Measurements from ENCODE around the gene ALDH3B1. TPM values are rescaled to one million over a fixed set of nuclear protein-coding genes. Genes with fewer than 3 reads are reported as not detected.
A peak's percentile ranks its signal among the peaks of the same experiment; 100 is the strongest.

Gene ALDH3B1
- total and polyA plus RNA-seq, 3 donors from 2014 or later: 4.4 to 8.1 (median 5.3) TPM

GRCh38 chr11:68065841-68066240 is 55.7 kb downstream of the ALDH3B1 start:
- 84 to 96% methylated on average over 5 of the region's 5 CpGs for WGBS, 2 donors
- Histone ChIP-seq H3K36me3 (ENCODE audit: low read depth, missing control alignments) (no peaks in the 10 kb centered on the region), H3K27ac (no peak overlapping the region), H3K27me3 (no peaks in the 10 kb centered on the region), H3K9me3 (no peaks in the 10 kb centered on the region), H3K4me3 (no peak overlapping the region), H3K4me1 (no peaks in the 10 kb centered on the region)
- no peak for DNase-seq
- TF ChIP-seq, protein P1, sequence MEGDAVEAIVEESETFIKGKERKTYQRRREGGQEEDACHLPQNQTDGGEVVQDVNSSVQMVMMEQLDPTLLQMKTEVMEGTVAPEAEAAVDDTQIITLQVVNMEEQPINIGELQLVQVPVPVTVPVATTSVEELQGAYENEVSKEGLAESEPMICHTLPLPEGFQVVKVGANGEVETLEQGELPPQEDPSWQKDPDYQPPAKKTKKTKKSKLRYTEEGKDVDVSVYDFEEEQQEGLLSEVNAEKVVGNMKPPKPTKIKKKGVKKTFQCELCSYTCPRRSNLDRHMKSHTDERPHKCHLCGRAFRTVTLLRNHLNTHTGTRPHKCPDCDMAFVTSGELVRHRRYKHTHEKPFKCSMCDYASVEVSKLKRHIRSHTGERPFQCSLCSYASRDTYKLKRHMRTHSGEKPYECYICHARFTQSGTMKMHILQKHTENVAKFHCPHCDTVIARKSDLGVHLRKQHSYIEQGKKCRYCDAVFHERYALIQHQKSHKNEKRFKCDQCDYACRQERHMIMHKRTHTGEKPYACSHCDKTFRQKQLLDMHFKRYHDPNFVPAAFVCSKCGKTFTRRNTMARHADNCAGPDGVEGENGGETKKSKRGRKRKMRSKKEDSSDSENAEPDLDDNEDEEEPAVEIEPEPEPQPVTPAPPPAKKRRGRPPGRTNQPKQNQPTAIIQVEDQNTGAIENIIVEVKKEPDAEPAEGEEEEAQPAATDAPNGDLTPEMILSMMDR (IDR thresholded peaks at IDR 0.05): no peak
- TF ChIP-seq POLR2A (IDR thresholded peaks at IDR 0.05): no peak
- intact Hi-C loops (cut with DNase I; ENCODE audit: low total_unique reads): no loop called here

DNA sequence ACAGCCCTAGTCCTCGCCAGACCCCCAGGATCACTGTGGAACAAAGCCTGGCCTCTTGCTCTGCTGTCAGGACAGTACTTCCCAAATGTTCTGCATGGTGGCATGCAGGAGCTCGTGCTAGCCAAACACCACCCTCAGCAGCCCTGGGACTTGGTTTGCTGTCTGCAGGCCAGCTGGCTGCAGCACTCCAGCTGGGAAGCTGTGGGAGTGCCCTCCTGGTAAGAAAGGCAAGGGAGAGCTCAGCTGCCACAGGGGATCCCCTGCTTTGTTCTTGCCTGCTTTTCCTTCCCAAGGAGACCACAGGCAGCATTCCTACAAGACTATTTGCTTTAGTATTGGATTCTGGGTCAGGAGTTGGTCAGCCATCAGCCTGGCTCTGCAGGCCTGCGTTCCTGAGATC is 56.6 kb downstream of the ALDH3B1 start:
- DNase-seq: peak; percentile 8
- H3K27ac ChIP-seq: no peak overlapping the region
- TF ChIP-seq, protein P1 (IDR thresholded peaks at IDR 0.05): no peak
- TF ChIP-seq POLR2A (IDR thresholded peaks at IDR 0.05): no peak
- no peak overlapping the region for H3K4me3 ChIP-seq
- no peaks in the 10 kb centered on the region for H3K36me3 ChIP-seq (ENCODE audit: low read depth, missing control alignments)
- H3K27me3 ChIP-seq: no peaks in the 10 kb centered on the region
- H3K9me3 ChIP-seq: no peaks in the 10 kb centered on the region
- no peaks in the 10 kb centered on the region for H3K4me1 ChIP-seq
- 52 to 89% methylated on average over 2 to 3 of the region's 3 CpGs for WGBS, 2 donors
- intact Hi-C loops (cut with DNase I; ENCODE audit: low total_unique reads): no loop called here

DNA sequence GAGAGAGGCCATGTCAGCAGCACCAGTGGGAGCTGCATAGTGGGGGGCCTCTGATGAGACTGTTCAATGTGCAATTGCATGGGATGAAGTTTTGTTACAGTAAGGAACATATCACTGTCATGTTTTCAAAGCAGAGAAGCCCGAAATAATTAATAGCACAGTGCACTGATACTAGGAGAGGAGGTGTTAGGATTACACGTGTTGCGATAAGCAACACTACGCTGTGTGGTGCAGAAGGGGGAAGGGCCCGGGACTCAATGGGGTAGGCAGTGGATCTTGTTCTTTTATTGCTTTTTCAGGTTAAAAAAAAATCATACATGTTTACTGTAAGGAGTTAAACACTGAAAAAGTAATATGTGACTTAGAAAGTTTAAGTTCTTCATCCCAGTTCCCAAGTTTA is 57.9 kb downstream of the ALDH3B1 start:
- TF ChIP-seq, protein P1 (IDR thresholded peaks at IDR 0.05): no peak
- no peak for TF ChIP-seq POLR2A (IDR thresholded peaks at IDR 0.05)
- DNase-seq: no peak
- Histone ChIP-seq H3K27me3 (no peaks in the 10 kb centered on the region), H3K36me3 (ENCODE audit: low read depth, missing control alignments) (no peaks in the 10 kb centered on the region), H3K9me3 (no peaks in the 10 kb centered on the region), H3K27ac (no peak overlapping the region), H3K4me1 (no peaks in the 10 kb centered on the region), H3K4me3 (no peak overlapping the region)
- WGBS, 2 donors: 91 to 94% methylated on average over 5 of the region's 5 CpGs
- intact Hi-C loops (cut with DNase I; ENCODE audit: low total_unique reads): no loop called here

GRCh38 chr11:68071281-68072048 is 61.3 kb downstream of the ALDH3B1 start:
- H3K4me1 ChIP-seq: no peaks in the 10 kb centered on the region
- no peak overlapping the region for H3K27ac ChIP-seq
- WGBS, 2 donors: 85 to 96% methylated on average over 3 of the region's 3 CpGs
- TF ChIP-seq POLR2A (IDR thresholded peaks at IDR 0.05): no peak
- TF ChIP-seq, protein P1 (IDR thresholded peaks at IDR 0.05): no peak
- H3K36me3 ChIP-seq (ENCODE audit: low read depth, missing control alignments): no peaks in the 10 kb centered on the region
- no peak overlapping the region for H3K4me3 ChIP-seq
- no peak for DNase-seq
- no peaks in the 10 kb centered on the region for H3K9me3 ChIP-seq
- no peaks in the 10 kb centered on the region for H3K27me3 ChIP-seq
- intact Hi-C loops (cut with DNase I; ENCODE audit: low total_unique reads): no loop called here

Measured in testis (tissue), 3 donors.